T-helper 9 cell (primary cell): ENCODE results near the gene COBLL1.

Experiments used
- DNase-seq: peaks from one replicate; pipeline ENCODE4 v3.0.0-alpha.2; 2020

The COBLL1 gene

GRCh38 chr2:164852086-164852485 lies 10.5 kb upstream of the COBLL1 start:
- no peak for DNase-seq

GRCh38 chr2:164850235-164850634 lies 8.6 kb upstream of the COBLL1 start:
- no peak for DNase-seq

GRCh38 chr2:164849506-164849905 lies 7.9 kb upstream of the COBLL1 start:
- no peak for DNase-seq

- no peak for DNase-seq
Observed at GRCh38 chr2:164847981-164848741, 6.5 kb upstream of the COBLL1 start.

GRCh38 chr2:164847291-164847690 lies 5.7 kb upstream of the COBLL1 start:
- DNase-seq, result no peak

- no peak for DNase-seq
Observed at GRCh38 chr2:164846276-164846675, 4.7 kb upstream of the COBLL1 start.

GRCh38 chr2:164843346-164843911 lies 1.8 kb upstream of the COBLL1 start:
- no peak for DNase-seq

GRCh38 chr2:164842624-164842966 lies 972 bp upstream of the COBLL1 start:
- no peak for DNase-seq

- DNase-seq, result no peak
Observed at GRCh38 chr2:164840930-164841718, 499 bp downstream of the COBLL1 start.

GRCh38 chr2:164840458-164840929 lies 1.1 kb downstream of the COBLL1 start:
- DNase-seq, result no peak

- DNase-seq, result no peak
Observed at GRCh38 chr2:164839914-164840457, 1.6 kb downstream of the COBLL1 start.

GRCh38 chr2:164837807-164838206 lies 3.8 kb downstream of the COBLL1 start:
- no peak for DNase-seq

GRCh38 chr2:164836907-164837306 lies 4.7 kb downstream of the COBLL1 start:
- no peak for DNase-seq

GRCh38 chr2:164835302-164835701 lies 6.3 kb downstream of the COBLL1 start:
- no peak for DNase-seq

- no peak for DNase-seq
Observed at GRCh38 chr2:164831887-164832286, 9.7 kb downstream of the COBLL1 start.

GRCh38 chr2:164831180-164831579 lies 10.4 kb downstream of the COBLL1 start:
- no peak for DNase-seq

- DNase-seq, result no peak
Observed at GRCh38 chr2:164826293-164827243, 15.1 kb downstream of the COBLL1 start.

GRCh38 chr2:164824872-164825271 lies 16.8 kb downstream of the COBLL1 start:
- DNase-seq, result no peak

- DNase-seq, result no peak
Observed at GRCh38 chr2:164823126-164823525, 18.5 kb downstream of the COBLL1 start.

GRCh38 chr2:164821338-164821737 lies 20.3 kb downstream of the COBLL1 start:
- no peak for DNase-seq

- DNase-seq, result no peak
Observed at GRCh38 chr2:164818149-164819136, 23.2 kb downstream of the COBLL1 start.
